GM04504 (cell line): ENCODE results near the gene ADAM23.
"Not testable (repeated sequence)": the region's sequence is repeated elsewhere in the genome, so short reads cannot be mapped to it uniquely, and the experiment has no call there.

ENCODE experiments used
- DNase-seq: peaks from one replicate; pipeline ENCODE4 v3.0.0-alpha.2; 2012; ENCODE audit warnings: low read depth

Gene ADAM23, protein sequence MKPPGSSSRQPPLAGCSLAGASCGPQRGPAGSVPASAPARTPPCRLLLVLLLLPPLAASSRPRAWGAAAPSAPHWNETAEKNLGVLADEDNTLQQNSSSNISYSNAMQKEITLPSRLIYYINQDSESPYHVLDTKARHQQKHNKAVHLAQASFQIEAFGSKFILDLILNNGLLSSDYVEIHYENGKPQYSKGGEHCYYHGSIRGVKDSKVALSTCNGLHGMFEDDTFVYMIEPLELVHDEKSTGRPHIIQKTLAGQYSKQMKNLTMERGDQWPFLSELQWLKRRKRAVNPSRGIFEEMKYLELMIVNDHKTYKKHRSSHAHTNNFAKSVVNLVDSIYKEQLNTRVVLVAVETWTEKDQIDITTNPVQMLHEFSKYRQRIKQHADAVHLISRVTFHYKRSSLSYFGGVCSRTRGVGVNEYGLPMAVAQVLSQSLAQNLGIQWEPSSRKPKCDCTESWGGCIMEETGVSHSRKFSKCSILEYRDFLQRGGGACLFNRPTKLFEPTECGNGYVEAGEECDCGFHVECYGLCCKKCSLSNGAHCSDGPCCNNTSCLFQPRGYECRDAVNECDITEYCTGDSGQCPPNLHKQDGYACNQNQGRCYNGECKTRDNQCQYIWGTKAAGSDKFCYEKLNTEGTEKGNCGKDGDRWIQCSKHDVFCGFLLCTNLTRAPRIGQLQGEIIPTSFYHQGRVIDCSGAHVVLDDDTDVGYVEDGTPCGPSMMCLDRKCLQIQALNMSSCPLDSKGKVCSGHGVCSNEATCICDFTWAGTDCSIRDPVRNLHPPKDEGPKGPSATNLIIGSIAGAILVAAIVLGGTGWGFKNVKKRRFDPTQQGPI

DNA sequence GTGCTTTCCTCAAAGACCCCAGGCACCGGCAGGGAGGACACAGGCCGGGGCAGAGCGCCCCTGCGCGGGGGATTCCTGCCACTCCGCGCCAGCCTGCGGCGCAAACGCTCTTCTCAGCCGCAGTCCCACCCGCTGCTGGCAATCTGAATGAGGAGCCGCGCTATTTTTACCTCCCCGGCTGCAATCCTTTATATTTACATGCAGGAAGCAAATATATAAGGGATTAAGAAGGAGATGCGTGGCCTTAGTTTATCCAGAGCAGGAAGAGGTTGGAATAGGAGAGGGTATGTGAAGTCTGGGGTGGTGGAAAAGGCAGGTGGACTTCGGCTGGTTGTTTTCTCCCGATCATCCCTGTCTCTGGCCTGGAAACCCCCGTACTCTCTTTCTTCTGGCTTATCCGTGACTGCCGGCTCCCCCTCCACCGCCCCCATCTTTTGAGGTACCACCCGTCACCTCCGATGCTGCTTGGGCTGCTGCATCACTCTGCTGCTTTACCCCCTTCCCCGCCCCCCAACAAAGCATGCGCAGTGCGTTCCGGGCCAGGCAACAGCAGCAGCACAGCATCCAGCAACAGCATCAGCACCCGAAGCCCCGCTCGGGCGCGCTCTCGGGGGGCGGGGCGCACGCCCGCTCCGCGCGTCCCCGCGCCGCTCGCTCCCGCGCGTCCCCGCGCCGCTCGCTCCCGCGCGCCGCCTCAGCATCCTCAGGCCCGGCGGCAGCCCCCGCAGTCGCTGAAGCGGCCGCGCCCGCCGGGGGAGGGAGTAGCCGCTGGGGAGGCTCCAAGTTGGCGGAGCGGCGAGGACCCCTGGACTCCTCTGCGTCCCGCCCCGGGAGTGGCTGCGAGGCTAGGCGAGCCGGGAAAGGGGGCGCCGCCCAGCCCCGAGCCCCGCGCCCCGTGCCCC lies at the start of gene ADAM23:
ADAM23 (plus strand) TSS at position 700 of the 902 bp plus-strand sequence. CDS start 335 bp downstream, outside the sequence.
- peak; percentile 14 for DNase-seq

- no peak for DNase-seq
These were observed 47.1 kb upstream of the ADAM23 start for GRCh38 chr2:206396211-206396610.

- not testable (repeated sequence) for DNase-seq
These were observed 40.3 kb upstream of the ADAM23 start for GRCh38 chr2:206402956-206403569.

DNA sequence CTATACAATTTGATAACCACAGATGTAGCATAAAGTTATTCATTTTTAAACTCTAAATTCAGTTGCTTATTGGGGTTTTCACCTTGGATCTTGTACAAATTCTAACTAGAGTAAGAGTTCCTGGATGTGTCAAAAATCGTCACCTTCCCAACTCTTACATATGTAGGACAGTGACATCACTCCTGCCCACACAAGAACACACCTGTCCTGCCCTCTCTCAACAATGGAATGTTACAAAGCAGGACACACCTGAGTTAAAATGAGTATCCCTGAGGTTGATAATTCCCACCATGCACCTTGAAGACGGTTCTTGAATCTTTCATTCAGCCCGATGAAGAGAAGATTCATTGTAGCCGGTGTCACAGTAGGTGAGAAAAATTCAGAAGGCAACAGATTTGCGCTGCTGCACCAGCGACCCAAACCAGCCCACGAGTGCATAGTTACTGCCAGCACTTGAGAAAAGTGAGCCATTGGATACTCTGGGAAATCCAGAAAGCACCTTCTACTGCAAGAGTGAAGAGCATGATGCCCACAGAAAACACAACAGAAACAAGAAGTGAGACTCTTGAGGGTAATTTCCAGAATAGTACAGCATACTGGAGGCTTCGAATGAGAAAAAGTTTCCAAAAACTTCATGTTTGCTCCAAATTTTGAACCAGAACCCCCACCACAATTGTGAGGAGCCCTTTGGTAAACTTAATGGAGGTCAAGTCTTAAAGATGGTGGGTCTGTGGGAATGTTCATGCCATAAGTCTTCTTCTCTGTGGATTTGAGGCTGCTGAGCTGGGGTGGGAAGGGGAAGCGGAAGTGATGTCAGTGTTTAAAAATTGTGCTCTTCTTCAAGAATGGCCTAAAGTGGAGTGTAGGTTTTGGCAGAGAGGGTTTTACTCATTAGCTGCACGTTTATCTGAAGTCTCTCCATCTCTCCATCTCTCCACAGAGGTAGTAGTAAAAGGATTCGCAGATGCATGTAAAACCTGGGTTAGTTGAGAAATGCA lies 34.7 kb upstream of the ADAM23 start:
- no peak for DNase-seq

GRCh38 chr2:206410714-206411113 lies 32.6 kb upstream of the ADAM23 start:
- no peak for DNase-seq

GRCh38 chr2:206415618-206416243 lies 27.6 kb upstream of the ADAM23 start:
- DNase-seq = no peak

- DNase-seq = no peak
These were observed 24.4 kb upstream of the ADAM23 start for GRCh38 chr2:206418968-206419367.

- no peak for DNase-seq
These were observed 22.6 kb upstream of the ADAM23 start for GRCh38 chr2:206420721-206421120.

DNA sequence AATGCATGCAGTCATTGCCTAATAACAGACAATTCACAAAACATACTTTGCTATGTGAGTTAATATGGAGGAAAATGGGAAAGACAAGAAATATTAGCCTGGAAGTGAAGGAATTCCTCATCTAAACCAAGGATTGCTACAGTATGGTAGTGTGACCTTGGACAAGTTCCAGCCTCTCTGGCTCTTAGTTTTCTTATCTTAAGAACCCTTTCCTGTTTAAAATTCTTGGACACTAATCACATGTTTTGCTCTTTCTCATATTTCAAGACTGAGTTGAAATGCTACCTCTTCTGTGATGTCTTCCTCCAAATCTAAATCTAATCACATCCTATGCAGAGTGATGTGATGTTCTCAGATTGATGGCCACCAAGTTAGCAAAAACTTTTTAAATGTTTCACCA lies 20.8 kb upstream of the ADAM23 start:
- no peak for DNase-seq

- no peak for DNase-seq
These were observed 20.2 kb upstream of the ADAM23 start for GRCh38 chr2:206423147-206423546.

DNA sequence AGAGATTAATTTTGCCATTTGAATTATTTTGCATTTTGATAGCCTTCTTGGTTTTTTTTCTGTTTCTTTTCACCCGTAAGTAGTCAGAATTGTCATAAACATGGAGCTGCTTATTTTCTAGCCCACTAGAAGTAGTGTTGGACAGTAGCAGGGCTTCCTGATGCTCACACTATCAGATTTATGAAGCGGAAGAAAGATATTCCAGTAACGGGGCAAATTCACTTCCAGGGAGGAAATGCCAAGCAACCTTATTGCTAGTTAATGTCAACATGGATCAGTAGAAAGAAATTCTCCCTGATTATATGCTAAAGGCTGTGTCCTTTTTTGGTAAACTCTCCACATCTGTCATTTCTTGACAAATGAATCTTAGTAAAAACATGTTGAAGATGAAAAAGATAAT lies 19.2 kb upstream of the ADAM23 start:
- DNase-seq = no peak

- DNase-seq = no peak
These were observed 14.5 kb upstream of the ADAM23 start for GRCh38 chr2:206428783-206429182.

DNA sequence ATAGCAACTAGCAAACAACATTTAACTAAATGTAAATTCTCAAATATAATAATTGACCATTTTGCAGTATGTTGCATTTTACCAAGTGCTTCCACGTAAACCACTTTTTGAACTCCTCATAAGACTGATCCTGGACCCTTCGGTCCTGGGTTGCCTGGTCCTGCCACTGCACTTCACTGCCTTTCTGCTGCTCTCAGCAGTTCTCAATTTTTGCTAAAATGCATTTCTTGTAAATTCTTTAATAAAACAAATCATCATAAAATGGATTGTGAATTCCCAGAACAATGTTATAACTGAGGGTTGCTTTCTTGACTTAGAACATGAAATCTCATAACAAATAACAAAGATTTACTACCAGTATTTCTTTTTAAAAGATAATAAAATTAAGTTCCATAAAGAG lies 12.9 kb upstream of the ADAM23 start:
- DNase-seq = no peak

DNA sequence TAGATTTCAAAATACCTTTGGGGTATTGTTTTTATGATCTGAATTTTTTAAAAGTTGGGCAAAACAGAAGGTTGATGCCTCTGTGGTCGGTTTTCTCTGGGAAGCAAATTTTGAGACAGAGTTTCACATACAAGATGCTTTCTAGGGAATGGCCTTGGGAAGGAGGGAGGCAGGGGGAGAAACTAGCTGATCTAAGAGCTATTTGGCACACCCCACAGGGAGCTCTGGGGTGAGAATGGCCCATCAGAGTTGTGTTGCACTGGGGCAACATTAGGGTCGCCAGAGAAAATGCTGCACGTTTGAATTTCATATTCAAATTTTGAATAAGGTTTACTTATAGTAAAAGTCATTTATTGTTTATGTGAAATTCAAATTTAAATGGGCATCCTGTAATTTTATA lies 11.9 kb upstream of the ADAM23 start:
- no peak for DNase-seq

DNA sequence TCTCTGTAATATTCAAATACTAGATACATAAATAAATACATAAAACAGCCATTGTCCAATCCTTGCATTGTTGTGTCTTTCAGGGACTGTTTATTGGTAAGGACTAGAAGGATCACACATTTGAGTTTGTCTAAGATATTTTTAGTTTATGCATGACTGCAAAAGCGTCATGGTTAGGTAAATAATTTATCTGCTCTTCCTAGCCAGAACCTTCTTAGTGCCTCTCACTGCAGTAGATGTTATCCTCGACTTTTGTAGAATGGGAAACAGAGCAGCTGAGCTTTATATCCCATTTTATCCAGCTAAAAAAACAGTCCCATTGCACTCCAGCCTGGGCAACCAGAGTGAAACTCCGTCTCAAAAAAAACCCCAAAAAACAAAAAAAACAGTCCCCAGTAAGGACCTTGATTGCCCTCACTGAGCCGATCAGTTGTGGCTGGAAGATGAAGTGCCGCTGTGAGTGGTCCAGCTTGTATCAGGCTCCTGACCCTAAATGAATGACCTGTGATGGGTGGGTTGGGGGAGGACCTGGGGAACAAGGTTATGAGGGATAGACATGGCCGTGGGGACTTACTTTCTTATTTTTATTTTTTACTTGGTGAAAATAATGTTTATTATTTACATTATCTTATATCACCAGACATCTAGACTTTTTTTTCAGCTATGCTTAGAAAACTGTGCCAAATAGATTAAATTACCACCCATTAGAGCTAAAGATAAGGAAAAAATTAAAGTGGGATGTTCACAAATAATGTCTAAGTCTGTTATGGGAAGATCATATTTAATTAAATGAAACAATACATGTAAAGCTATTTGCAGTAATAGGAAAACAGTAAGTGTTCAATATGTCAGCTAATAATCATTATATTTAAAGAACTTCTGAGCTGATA lies 10.9 kb upstream of the ADAM23 start:
- no peak for DNase-seq

DNA sequence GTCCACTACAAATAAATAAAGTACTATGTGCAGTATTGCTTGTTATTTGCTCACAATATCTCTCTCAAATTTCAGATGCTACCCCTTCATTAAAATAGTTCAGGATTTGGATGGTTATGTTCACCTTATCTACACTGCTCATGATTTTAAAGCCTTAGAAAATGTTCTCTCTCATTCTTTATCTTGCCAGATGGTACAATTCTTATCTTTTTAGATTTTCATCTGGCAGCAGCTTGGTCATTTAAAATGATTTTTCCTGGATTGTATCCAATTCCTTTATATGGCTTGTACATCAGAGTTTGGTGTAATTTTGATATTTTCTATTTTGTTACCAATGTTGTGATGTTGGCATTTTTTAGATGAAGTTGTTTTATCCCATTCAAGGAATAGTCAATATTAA lies 10.1 kb upstream of the ADAM23 start:
- DNase-seq = no peak

GRCh38 chr2:206433686-206434085 lies 9.6 kb upstream of the ADAM23 start:
- no peak for DNase-seq

DNA sequence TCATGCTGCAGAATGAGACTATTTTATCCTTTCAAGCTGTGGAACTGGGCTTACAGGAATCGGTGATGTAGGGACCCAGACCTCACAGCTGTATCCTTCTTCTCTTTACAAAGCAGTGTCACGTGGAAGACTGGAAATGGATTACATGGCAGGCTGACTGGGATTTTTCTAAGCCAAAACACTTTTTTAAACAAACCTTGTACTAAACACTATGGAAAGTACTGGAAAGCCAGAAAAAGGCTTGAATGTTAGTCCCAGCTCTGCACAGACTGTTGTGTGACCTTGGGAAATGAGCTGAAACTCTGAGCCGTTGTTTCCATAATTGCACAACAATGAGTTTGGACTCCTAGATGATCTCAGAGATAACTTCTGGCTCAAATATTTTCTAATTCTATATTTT lies 7.6 kb upstream of the ADAM23 start:
- no peak for DNase-seq

DNA sequence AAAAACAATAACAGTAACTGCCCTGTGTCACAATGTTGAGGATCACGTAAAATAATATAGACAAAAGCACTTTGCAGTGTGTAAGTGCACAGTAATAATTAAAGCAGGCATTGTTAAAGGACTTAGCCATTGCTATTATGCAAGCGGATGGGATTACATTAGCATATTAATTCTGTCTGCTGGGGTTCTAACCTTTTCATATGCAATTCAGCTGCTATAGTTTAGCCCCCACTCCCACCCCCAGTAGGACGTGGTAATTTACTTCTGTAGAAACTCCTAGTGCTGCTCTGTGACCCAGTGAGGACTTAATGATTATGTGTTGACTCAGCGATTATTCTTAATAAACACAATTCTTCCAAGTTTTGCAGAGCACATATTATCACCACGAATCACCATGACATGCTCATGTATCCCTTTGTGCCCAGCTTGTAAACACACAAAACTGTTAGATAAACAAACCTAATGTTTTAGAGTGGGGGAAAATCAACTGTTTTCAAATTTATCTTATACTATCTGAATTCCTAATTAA lies 5.1 kb upstream of the ADAM23 start:
- no peak for DNase-seq
